Spleen (tissue), 11 donors: ENCODE measurements around the gene GLP2R. TPM values are rescaled to one million over a fixed set of nuclear protein-coding genes. Genes with fewer than 3 reads are reported as not detected.

Experiments used
- DNase-seq: peaks from one replicate; pipeline ENCODE4 v3.0.0-alpha.2; 2020
- H3K27ac ChIP-seq, 8 donors: fragments of 200-600 bp; sonication (generic) in 7 of 8; 1 replicate in 4 of 8; 2 replicates in 4 of 8; pipeline versions ENCODE4 v1.5.0 to v1.8.0; 2016 to 2021; ENCODE audit warnings: inconsistent platforms in 4 of 8, mild to moderate bottlenecking in 4 of 8, moderate library complexity in 1 of 8
- H3K27me3 ChIP-seq, 7 donors: fragments of 200-600 bp; sonication (generic) in 6 of 7; replicated peaks in 1 of 7; 1 replicate in 4 of 7; 2 replicates in 3 of 7; pipeline versions ENCODE4 v1.5.0 to v1.8.0; 2016 to 2021; ENCODE audit warnings: inconsistent platforms in 3 of 7, mild to moderate bottlenecking in 1 of 7
- H3K36me3 ChIP-seq, 6 donors: fragments of 200-600 bp; sonication (generic) in 5 of 6; 1 replicate in 4 of 6; 2 replicates in 2 of 6; pipeline versions ENCODE4 v1.5.0 to v1.8.0; 2016 to 2021; ENCODE audit warnings: inconsistent platforms in 2 of 6
- H3K4me1 ChIP-seq, 6 donors: fragments of 200-600 bp; sonication (generic) in 5 of 6; 1 replicate in 3 of 6; 2 replicates in 3 of 6; pipeline versions ENCODE4 v1.5.0 to v1.8.0; 2016 to 2021; ENCODE audit warnings: inconsistent platforms in 3 of 6
- H3K4me3 ChIP-seq, 8 donors: fragments of 200-600 bp; sonication (generic) in 7 of 8; 1 replicate in 4 of 8; 2 replicates in 4 of 8; pipeline versions ENCODE4 v1.5.0 to v1.8.0; 2016 to 2021; ENCODE audit warnings: inconsistent platforms in 4 of 8, mild to moderate bottlenecking in 4 of 8, moderate library complexity in 2 of 8
- H3K9me3 ChIP-seq, 8 donors: fragments of 200-600 bp; sonication (generic) in 7 of 8; 1 replicate in 4 of 8; 2 replicates in 4 of 8; pipeline versions ENCODE4 v1.5.0 to v1.8.0; 2016 to 2021; ENCODE audit warnings: inconsistent platforms in 4 of 8
- CTCF ChIP-seq, 11 experiments: fragments of 200-600 bp in 7 of 11; fragments of 450-650 bp in 4 of 11; sonication (generic) in 4 of 11; IDR thresholded peaks in 8 of 11; conservative IDR thresholded peaks in 3 of 11; 1 replicate in 7 of 11; 2 replicates in 4 of 11; pipeline versions ENCODE4 v1.4.0 to v1.8.0; 2016 to 2021; ENCODE audit warnings: antibody characterized with exemption in 11 of 11, inconsistent platforms in 4 of 11, mild to moderate bottlenecking in 1 of 11
- POLR2A ChIP-seq, 3 donors: fragments of 450-650 bp; IDR thresholded peaks; one replicate each; pipeline ENCODE4 v1.5.1; 2017; ENCODE audit warnings: antibody characterized with exemption in 3 of 3, mild to moderate bottlenecking in 1 of 3
- POLR2AphosphoS5 ChIP-seq, 3 donors: sonication (generic); formaldehyde crosslinking; IDR thresholded peaks; one replicate each; pipeline ENCODE4 v1.5.1; 2017; ENCODE audit warnings: antibody characterized with exemption in 3 of 3
- WGBS, 5 donors: extraction: QIAGEN DNeasy Blood & Tissue Kit in 3 of 5; methylation state at CpG; one replicate each; pipeline versions ENCODE4 v1.1.5 to v1.1.7; 2013 to 2018; 5-methylcytosine and 5-hydroxymethylcytosine counted together
- intact Hi-C: fragments of 100-400 bp; cut with DNase I; formaldehyde crosslinking; loops from one replicate; pipeline ENCODE4 v1.15.0; 2023; ENCODE audit warnings: low total_unique reads
- polyA plus RNA-seq, 3 donors: library from polyadenylated mRNA; stranded (reverse); fragments of 200-250 nt; gene quantifications; one replicate each; pipeline ENCODE4 v1.2.1, GENCODE V29; 2013
- total RNA-seq, 7 donors: library from RNA; depleted of rRNA in 3 of 7; stranded (reverse); fragments of >200 nt in 3 of 7; fragmentation: NEBNext Ultra II Directional in 4 of 7; extraction: Animal tissue kit (Norgen Biotek cat#: 25700) in 4 of 7; gene quantifications; one replicate each; pipeline versions ENCODE4 v1.1.0 to v1.2.1, GENCODE V29; 2016 to 2021
- donor health status: healthy with polysubstance abuse.
- donor health status: DM: no; HTN: no; CAD: no; lungs with moderate emphysema.
- donor health status: DM: no; HTN: no; CAD: no.
- donor health status: Bipolar disorder and iron deficiency.
- donor health status: healthy.
- donor health status: DM: no; HTN: no; CAD: no.
- donor health status: DM: yes; HTN: yes; CAD: no.

GLP2R gene
- total and polyA plus RNA-seq, 10 donors, result 0.07 to 0.63 (median 0.15) TPM; not detected in 4

GRCh38 chr17:9880582-9880999, 54.9 kb downstream of the GLP2R start:
- Histone ChIP-seq H3K27ac (no peak overlapping the region), H3K9me3 (peaks cover 5 to 39% (median 37%) of the 10 kb centered on the region in 8 donors), H3K4me1 (no peaks in the 10 kb centered on the region), H3K36me3 (no peaks in the 10 kb centered on the region), H3K27me3 (peaks cover 0 to 8% (median 0%) of the 10 kb centered on the region in 7 donors), H3K4me3 (no peak overlapping the region)
- no peak for TF ChIP-seq CTCF (IDR thresholded peaks at IDR 0.05 in 8 of 11, conservative IDR thresholded peaks at IDR 0.05 in 3 of 11)
- TF ChIP-seq POLR2A (IDR thresholded peaks at IDR 0.05), result no peak
- no peak for TF ChIP-seq POLR2AphosphoS5 (IDR thresholded peaks at IDR 0.05)
- no peak for DNase-seq
- 29 to 62% (median 57%) methylated on average over 3 of the region's 3 CpGs for WGBS, 5 donors
- intact Hi-C loops, result no loop called here

GRCh38 chr17:9883451-9883850, 57.7 kb downstream of the GLP2R start:
- peaks cover 5 to 39% (median 37%) of the 10 kb centered on the region in 8 donors for H3K9me3 ChIP-seq
- intact Hi-C loops, result no loop called here

GRCh38 chr17:9886141-9886930, 60.6 kb downstream of the GLP2R start:
- Histone ChIP-seq H3K36me3 (no peaks in the 10 kb centered on the region), H3K27ac (no peak overlapping the region), H3K4me1 (no peaks in the 10 kb centered on the region), H3K9me3 (peaks cover 5 to 39% (median 37%) of the 10 kb centered on the region in 8 donors), H3K4me3 (no peak overlapping the region), H3K27me3 (no peaks in the 10 kb centered on the region)
- no peak for DNase-seq
- 87 to 94% (median 90%) methylated on average over 5 of the region's 5 CpGs for WGBS, 5 donors
- TF ChIP-seq CTCF (IDR thresholded peaks at IDR 0.05 in 8 of 11, conservative IDR thresholded peaks at IDR 0.05 in 3 of 11), result no peak
- no peak for TF ChIP-seq POLR2AphosphoS5 (IDR thresholded peaks at IDR 0.05)
- no peak for TF ChIP-seq POLR2A (IDR thresholded peaks at IDR 0.05)
- intact Hi-C loops, result no loop called here

More at GRCh38 chr17:9883451-9883850, 57.7 kb downstream of the GLP2R start:
- Histone ChIP-seq H3K27ac (no peak overlapping the region), H3K27me3 (peaks cover 0 to 5% (median 0%) of the 10 kb centered on the region in 7 donors), H3K4me1 (no peaks in the 10 kb centered on the region), H3K36me3 (no peaks in the 10 kb centered on the region), H3K4me3 (no peak overlapping the region)
- TF ChIP-seq CTCF (IDR thresholded peaks at IDR 0.05 in 8 of 11, conservative IDR thresholded peaks at IDR 0.05 in 3 of 11), result no peak
- no peak for TF ChIP-seq POLR2AphosphoS5 (IDR thresholded peaks at IDR 0.05)
- no peak for TF ChIP-seq POLR2A (IDR thresholded peaks at IDR 0.05)
- DNase-seq, result no peak

GRCh38 chr17:9887508-9887907, 61.8 kb downstream of the GLP2R start:
- intact Hi-C loops, result no loop called here
- no peak overlapping the region for H3K4me3 ChIP-seq
- TF ChIP-seq CTCF (IDR thresholded peaks at IDR 0.05 in 8 of 11, conservative IDR thresholded peaks at IDR 0.05 in 3 of 11) (no peak), POLR2AphosphoS5 (IDR thresholded peaks at IDR 0.05) (no peak), POLR2A (IDR thresholded peaks at IDR 0.05) (no peak)
- no peaks in the 10 kb centered on the region for H3K27me3 ChIP-seq
- H3K9me3 ChIP-seq, result peaks cover 5 to 30% (median 26%) of the 10 kb centered on the region in 8 donors
- H3K27ac ChIP-seq, result no peak overlapping the region
- no peaks in the 10 kb centered on the region for H3K36me3 ChIP-seq
- no peak for DNase-seq
- H3K4me1 ChIP-seq, result no peaks in the 10 kb centered on the region
- WGBS, 5 donors, result 73 to 95% (median 89%) methylated on average over 8 of the region's 8 CpGs
